MM.1S (cell line): ENCODE results near the gene FIBP.

Experiments
- CTCF ChIP-seq: fragments of 300-600 bp; sonication (generic); IDR thresholded peaks from 2 replicates; pipeline ENCODE4 v1.5.1; 2016; ENCODE audit warnings: antibody characterized with exemption, low read length, mixed read lengths
- EZH2 ChIP-seq: fragments of 300-600 bp; sonication (generic); optimal IDR thresholded peaks from 2 replicates; pipeline ENCODE3; 2017; ENCODE audit warnings: low read depth, mild to moderate bottlenecking, antibody characterized with exemption, low read length, mixed read lengths
- EZH2phosphoT487 ChIP-seq: fragments of 300-600 bp; sonication (generic); IDR thresholded peaks from 2 replicates; pipeline ENCODE4 v1.6.1; 2018; ENCODE audit warnings: antibody characterized with exemption, low read length

- TF ChIP-seq CTCF: no peak
- no peak for TF ChIP-seq EZH2
- no peak for TF ChIP-seq EZH2phosphoT487
These were observed 12.0 kb upstream of the FIBP start, which contains the start of gene FOSL1 for GRCh38 chr11:65900125-65900898.
